ENCODE data around the gene SNTB2. TPM values are rescaled to one million over a fixed set of nuclear protein-coding genes. Genes with fewer than 3 reads are reported as not detected.

Gene SNTB2
- total and polyA plus RNA-seq, 9 of the 15 experiments (the other 6 are each of a cell fraction or from before 2014, with no cell fraction given): 1.2 to 13.7 (median 5.7) TPM

DNA sequence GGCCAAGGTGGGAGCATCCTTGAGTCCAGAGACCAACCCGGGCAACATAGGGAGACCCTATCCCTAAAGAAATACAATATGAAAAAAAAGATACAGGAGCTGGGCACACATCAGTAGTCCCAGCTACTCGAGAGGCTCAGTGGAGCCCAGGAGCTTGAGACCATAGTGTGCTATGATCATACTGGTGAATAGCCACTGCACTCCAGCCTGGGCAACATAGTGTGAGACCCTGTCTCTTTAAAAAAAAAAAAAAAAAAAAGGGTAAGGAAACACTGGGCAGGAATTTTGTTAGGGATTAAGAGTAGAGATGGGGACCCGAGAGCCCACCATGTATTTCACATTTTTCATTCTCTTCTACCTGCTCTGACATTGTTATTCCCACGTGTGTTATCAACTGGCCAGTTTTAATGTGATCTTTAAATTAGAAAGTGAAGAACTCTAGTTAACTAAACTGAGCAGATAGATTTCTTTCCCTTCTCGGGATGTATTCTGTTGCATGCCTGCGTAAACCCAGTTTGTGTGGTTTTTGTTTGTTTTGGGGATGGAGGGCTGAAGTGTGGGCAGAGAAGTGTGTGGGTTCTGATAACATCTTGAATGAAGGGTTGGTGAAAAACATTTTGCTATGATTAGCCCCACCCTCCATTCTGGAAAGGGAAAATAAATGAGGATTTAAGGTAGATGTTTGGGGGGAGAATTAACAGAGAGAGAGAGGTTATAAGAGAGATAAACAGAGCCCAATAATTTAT, 17.2 kb upstream of the SNTB2 start:
- H3K4me2 ChIP-seq (ENCODE audit: insufficient read depth, low read length): no peak overlapping the region
- in situ Hi-C loops (cut with MboI): no loop called here
- intact Hi-C loops (cut with micrococcal nuclease): no loop called here
- WGBS (ENCODE audit: insufficient coverage, low coverage, missing lambda C conversion rate): 89% methylated on average over 6 of the region's 6 CpGs
- no peaks in the 10 kb centered on the region for H3K9me3 ChIP-seq (replicated peaks; ENCODE audit: control insufficient read depth, insufficient read depth, low read depth, low read length)
- BruUV-seq (replicated peaks): no TSS peak
- H3K4me3 ChIP-seq: no peak overlapping the region
- H3K27ac ChIP-seq (ENCODE audit: extremely low read depth, low read depth, low read length): no peak overlapping the region
- POLR2A ChIA-PET: interaction anchor here (1.7 kb wide), 1 partner anchor 10 kb away, joined by 4 read pairs; no protein-coding TSS in a partner anchor
- no peak for DNase-seq (ENCODE audit: extremely low read depth in 1 of 4, low spot score in 3 of 4)
- H2AFZ ChIP-seq (ENCODE audit: low read depth, low read length): no peak overlapping the region
- CTCF ChIA-PET (ENCODE audit: low intra/inter-chr PET ratio): interaction anchor here (0.6 kb wide), 1 partner anchor 37 kb away, joined by 3 read pairs; no protein-coding TSS in a partner anchor
- peaks cover 3 to 19% of the 10 kb centered on the region in 2 experiments for H3K4me1 ChIP-seq (replicated peaks in 1 of 2; ENCODE audit: control insufficient read depth in 2 of 2, insufficient read depth in 2 of 2, low read length in 2 of 2)
- no peaks in the 10 kb centered on the region for H3K79me2 ChIP-seq (ENCODE audit: control insufficient read depth, insufficient read depth, low read length)
- no peaks in the 10 kb centered on the region for H3K9me1 ChIP-seq (ENCODE audit: control insufficient read depth, insufficient read depth, low read length)
- no peak for ATAC-seq
- H3K36me3 ChIP-seq (ENCODE audit: control insufficient read depth, insufficient read depth, low read length): peaks cover 61% of the 10 kb centered on the region
- no peaks in the 10 kb centered on the region; the same call in 1 of the 2 replicates for H4K20me1 ChIP-seq (replicated peaks; ENCODE audit: control insufficient read depth, insufficient read depth, low read length)
- no peaks in the 10 kb centered on the region for H3K27me3 ChIP-seq (ENCODE audit: control insufficient read depth in 2 of 2, insufficient read depth in 2 of 2, low read length in 2 of 2)
- no peak overlapping the region for H3K9ac ChIP-seq (ENCODE audit: insufficient read depth in 1 of 2, low read depth in 2 of 2, low read length in 2 of 2)
- FAIRE-seq: no peak
- TF ChIP-seq POLR2AphosphoS5 (IDR thresholded peaks at IDR 0.05; ENCODE audit: control insufficient read depth, insufficient read depth, low read depth, low read length) (0 out of 2 replicates have a peak, but pooled peaks have one; percentile 37), MXI1 (IDR thresholded peaks at IDR 0.05; ENCODE audit: low read depth, low read length) (no peak), MTA2 (IDR thresholded peaks at IDR 0.05; ENCODE audit: low read depth) (no peak), KHSRP (IDR thresholded peaks at IDR 0.05) (no peak), ZNF696 (CRISPR knock-in tag; conservative IDR thresholded peaks at IDR 0.05) (no peak), ZNF146 (CRISPR knock-in tag; IDR thresholded peaks at IDR 0.05; ENCODE audit: unreplicated experiment) (no peak), POLR2A (conservative IDR thresholded peaks at IDR 0.05) (no peak; the same call in none of the 2 replicates), MYC (IDR thresholded peaks at IDR 0.05; ENCODE audit: low read depth, low read length) (no peak), MYC (CRISPR knock-in tag; IDR thresholded peaks at IDR 0.05; ENCODE audit: borderline replicate concordance, low read depth) (no peak), MAZ (CRISPR knock-in tag; conservative IDR thresholded peaks at IDR 0.05 in 1 of 2, IDR thresholded peaks at IDR 0.05 in 1 of 2) (no peak), PYGO2 (tag; IDR thresholded peaks at IDR 0.05) (no peak), E2F5 (CRISPR knock-in tag; IDR thresholded peaks at IDR 0.05) (no peak), ZSCAN32 (CRISPR knock-in tag; IDR thresholded peaks at IDR 0.05) (no peak), ERF (CRISPR knock-in tag; IDR thresholded peaks at IDR 0.05) (no peak), TCF7L2 (IDR thresholded peaks at IDR 0.05; ENCODE audit: low read depth, low read length) (no peak), KAT8 (IDR thresholded peaks at IDR 0.05; ENCODE audit: low read depth) (no peak), ZNF384 (IDR thresholded peaks at IDR 0.05; ENCODE audit: low read depth, low read length) (peak; percentile 61)
- TF ChIP-seq, protein P1, sequence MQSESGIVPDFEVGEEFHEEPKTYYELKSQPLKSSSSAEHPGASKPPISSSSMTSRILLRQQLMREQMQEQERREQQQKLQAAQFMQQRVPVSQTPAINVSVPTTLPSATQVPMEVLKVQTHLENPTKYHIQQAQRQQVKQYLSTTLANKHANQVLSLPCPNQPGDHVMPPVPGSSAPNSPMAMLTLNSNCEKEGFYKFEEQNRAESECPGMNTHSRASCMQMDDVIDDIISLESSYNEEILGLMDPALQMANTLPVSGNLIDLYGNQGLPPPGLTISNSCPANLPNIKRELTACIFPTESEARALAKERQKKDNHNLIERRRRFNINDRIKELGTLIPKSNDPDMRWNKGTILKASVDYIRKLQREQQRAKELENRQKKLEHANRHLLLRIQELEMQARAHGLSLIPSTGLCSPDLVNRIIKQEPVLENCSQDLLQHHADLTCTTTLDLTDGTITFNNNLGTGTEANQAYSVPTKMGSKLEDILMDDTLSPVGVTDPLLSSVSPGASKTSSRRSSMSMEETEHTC (IDR thresholded peaks at IDR 0.05): no peak
- TF ChIP-seq, protein P2, sequence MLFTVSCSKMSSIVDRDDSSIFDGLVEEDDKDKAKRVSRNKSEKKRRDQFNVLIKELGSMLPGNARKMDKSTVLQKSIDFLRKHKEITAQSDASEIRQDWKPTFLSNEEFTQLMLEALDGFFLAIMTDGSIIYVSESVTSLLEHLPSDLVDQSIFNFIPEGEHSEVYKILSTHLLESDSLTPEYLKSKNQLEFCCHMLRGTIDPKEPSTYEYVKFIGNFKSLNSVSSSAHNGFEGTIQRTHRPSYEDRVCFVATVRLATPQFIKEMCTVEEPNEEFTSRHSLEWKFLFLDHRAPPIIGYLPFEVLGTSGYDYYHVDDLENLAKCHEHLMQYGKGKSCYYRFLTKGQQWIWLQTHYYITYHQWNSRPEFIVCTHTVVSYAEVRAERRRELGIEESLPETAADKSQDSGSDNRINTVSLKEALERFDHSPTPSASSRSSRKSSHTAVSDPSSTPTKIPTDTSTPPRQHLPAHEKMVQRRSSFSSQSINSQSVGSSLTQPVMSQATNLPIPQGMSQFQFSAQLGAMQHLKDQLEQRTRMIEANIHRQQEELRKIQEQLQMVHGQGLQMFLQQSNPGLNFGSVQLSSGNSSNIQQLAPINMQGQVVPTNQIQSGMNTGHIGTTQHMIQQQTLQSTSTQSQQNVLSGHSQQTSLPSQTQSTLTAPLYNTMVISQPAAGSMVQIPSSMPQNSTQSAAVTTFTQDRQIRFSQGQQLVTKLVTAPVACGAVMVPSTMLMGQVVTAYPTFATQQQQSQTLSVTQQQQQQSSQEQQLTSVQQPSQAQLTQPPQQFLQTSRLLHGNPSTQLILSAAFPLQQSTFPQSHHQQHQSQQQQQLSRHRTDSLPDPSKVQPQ (CRISPR knock-in tag; IDR thresholded peaks at IDR 0.05; ENCODE audit: borderline replicate concordance): no peak

Data from K562 (cell line).